Vagina (tissue), 2 donors: Measurements from ENCODE around the gene JSRP1.

ENCODE experiments used
- POLR2A ChIP-seq, 2 donors: fragments of 450-650 bp; IDR thresholded peaks; one replicate each; pipeline ENCODE4 v1.6.1; 2017; ENCODE audit warnings: antibody characterized with exemption in 2 of 2, mild to moderate bottlenecking in 2 of 2, moderate library complexity in 2 of 2
- POLR2AphosphoS5 ChIP-seq, 2 donors: sonication (generic); formaldehyde crosslinking; IDR thresholded peaks; one replicate each; pipeline ENCODE4 v1.9.0; 2017; ENCODE audit warnings: antibody characterized with exemption in 2 of 2, mild to moderate bottlenecking in 2 of 2, low read depth in 1 of 2; ENCODE audit not compliant: insufficient read depth in 1 of 2
- TF ChIP-seq, protein P1 (sequence below), 3 experiments: fragments of 450-650 bp in 2 of 3; fragments of 200-600 bp in 1 of 3; sonication (generic) in 1 of 3; IDR thresholded peaks; one replicate each; pipeline ENCODE4 v1.5.1; 2017 to 2019; ENCODE audit warnings: antibody characterized with exemption in 3 of 3, mild to moderate bottlenecking in 2 of 3, moderate library complexity in 2 of 3

GRCh38 chr19:2221250-2221831 lies 34.9 kb downstream of the JSRP1 start:
- no peak for TF ChIP-seq POLR2A (IDR thresholded peaks at IDR 0.05)
- TF ChIP-seq, protein P1, sequence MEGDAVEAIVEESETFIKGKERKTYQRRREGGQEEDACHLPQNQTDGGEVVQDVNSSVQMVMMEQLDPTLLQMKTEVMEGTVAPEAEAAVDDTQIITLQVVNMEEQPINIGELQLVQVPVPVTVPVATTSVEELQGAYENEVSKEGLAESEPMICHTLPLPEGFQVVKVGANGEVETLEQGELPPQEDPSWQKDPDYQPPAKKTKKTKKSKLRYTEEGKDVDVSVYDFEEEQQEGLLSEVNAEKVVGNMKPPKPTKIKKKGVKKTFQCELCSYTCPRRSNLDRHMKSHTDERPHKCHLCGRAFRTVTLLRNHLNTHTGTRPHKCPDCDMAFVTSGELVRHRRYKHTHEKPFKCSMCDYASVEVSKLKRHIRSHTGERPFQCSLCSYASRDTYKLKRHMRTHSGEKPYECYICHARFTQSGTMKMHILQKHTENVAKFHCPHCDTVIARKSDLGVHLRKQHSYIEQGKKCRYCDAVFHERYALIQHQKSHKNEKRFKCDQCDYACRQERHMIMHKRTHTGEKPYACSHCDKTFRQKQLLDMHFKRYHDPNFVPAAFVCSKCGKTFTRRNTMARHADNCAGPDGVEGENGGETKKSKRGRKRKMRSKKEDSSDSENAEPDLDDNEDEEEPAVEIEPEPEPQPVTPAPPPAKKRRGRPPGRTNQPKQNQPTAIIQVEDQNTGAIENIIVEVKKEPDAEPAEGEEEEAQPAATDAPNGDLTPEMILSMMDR (IDR thresholded peaks at IDR 0.05), result no peak
- TF ChIP-seq POLR2AphosphoS5 (IDR thresholded peaks at IDR 0.05; ENCODE audit: insufficient read depth in 1 of 2, low read depth in 1 of 2), result no peak
